ENCODE data around the gene PTPRM.
"Not testable (repeated sequence)": the region's sequence is repeated elsewhere in the genome, so short reads cannot be mapped to it uniquely, and the experiment has no call there.

Gene PTPRM

DNA sequence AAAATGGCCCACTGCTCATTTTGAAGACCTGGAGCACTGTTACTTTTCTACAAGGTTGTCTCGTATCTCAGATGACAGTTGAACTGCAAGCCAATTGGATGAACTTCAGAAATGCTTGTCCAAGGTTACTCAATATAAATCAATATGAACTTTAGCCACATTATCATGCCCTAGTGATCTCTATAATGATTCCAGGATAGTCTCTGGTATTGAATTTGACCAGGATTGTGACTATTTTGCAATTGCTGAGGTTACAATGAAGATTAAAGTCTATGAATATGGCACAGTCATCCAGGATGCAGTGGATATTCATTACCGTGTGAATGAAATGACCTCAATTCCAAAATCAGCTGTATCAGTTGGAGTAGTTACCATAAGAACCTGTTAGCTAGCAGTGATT, 846.1 kb downstream of the PTPRM start:
- DNase-seq, result no peak

DNA sequence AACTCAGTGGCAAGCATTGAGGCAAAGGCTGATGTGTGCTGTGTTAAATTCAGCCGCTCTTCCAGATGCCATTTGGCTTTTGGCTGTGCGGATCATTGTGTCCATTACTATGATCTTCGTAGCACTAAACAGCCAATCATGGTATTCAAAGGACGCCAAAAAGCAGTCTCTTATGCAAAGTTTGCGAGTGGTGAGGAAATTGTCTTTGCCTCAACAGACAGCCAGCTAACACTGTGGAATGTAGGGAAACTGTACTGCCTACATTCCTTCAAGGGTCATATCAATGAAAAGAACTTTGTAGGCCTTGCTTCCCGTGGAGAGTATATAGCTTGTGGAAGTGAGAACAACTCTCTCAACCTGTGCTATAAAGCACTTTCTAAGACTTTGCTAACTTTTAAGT, 846.6 kb downstream of the PTPRM start:
- no peak for DNase-seq

GRCh38 chr18:8416212-8417019, 849.3 kb downstream of the PTPRM start:
- DNase-seq, result no peak

GRCh38 chr18:8422391-8422790, 855.3 kb downstream of the PTPRM start:
- DNase-seq, result no peak

GRCh38 chr18:8423051-8423557, 856.0 kb downstream of the PTPRM start:
- DNase-seq, result no peak

DNA sequence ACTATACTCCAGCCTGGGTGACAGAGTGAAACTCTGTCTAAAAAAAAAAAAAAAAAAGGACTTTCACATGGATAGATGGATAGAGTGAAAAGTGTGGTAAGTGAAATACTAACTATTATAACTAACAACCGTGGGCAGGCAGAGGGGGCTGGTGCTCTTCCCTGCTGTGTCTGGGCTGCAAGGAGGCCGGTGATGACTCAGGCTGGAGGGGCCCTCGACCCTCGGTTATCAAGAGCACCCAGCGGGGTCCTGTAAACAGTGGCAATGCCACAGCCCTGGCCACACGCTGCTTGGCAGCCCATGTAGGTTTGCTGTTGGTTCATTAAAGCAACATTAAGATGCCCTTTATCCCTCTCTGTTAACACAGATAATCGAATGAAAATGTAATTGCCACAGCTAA, 857.4 kb downstream of the PTPRM start:
- no peak for DNase-seq

- DNase-seq, result no peak
Observed at GRCh38 chr18:8424917-8425725, 858.0 kb downstream of the PTPRM start.

- DNase-seq, result no peak
Observed at GRCh38 chr18:8426401-8426800, 859.3 kb downstream of the PTPRM start.

GRCh38 chr18:8427339-8427738, 860.2 kb downstream of the PTPRM start:
- DNase-seq, result no peak

DNA sequence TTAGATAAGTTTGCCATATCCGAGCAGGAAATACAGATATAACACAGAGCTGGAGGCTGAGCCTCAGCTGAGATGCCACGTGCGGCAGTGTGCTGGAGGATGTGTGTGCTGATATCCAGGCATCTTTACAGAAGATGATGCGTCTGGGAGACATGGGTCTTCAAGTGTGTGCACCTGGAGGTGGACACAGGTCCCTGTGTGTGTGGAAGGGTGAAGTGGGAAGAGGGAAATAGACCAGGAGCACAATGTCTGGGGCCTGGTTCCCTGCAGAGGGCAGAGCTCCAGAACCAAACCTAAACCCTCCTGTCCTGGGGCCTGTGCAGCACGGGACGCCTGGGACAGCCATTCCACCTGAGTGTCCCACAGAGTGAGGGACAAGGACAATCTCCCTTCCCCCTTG, 861.8 kb downstream of the PTPRM start:
- no peak for DNase-seq

DNA sequence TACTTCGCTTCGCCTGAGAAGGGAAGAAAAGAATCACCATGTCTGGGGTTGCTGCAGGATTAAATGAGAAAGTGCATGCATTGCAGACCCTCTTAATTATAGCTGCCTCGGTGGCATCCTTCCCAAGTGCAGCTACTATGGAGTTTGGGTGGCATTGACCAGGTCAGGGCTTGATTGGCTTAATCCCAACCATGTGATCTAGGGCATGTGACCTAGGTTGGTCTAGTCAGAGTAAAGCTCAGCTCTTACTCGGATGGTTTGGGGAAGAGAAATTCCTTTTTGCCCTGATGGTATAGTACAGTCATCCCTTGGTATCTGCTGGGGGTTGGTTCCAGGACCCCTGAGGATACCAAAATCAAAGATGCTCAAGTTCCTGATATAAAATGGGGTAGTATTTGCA, 863.9 kb downstream of the PTPRM start:
- DNase-seq, result no peak

DNA sequence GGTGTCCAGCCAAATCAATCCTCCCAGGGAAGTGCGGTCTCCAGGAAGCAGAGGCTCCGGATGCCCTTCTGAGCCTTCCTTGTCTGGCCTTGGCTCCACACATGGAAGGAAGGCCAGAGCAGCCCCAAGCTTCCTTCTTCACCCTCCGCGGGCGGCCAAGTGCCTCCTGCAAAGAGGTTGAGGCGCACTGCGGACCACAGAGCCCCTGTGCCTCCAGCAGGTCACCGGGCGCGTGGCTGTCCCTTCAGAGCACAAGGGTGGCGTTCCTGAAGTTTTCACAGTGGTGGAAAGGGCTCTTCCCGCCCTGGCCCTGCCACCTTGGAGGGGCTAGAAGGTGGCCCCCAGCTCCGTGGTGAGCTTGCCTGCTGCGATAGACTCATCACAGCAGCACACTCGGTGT, 866.2 kb downstream of the PTPRM start:
- DNase-seq, result no peak

GRCh38 chr18:8433771-8434170, 866.7 kb downstream of the PTPRM start:
- no peak for DNase-seq

DNA sequence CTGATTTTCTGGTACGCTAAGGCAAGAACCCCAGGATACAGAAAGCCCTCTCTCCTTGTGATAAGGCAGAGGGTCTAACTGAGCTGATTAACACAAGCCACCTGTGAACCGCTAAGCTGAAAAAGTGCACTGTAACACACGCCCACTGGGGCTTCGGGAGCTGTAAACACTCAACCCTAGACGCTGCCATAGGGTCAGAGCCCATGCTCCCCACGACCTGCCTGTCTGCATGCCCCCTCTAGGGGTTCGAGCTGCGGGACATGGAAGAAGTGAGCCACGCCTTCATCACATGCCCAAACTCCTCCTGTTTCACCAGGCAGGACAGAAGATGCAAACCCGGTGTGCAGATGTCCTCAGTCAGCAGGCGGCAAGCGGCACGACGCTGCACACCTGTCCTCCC, 868.3 kb downstream of the PTPRM start:
- DNase-seq, result no peak

GRCh38 chr18:8439055-8439454, 871.9 kb downstream of the PTPRM start:
- DNase-seq, result no peak

GRCh38 chr18:8443505-8443904, 876.4 kb downstream of the PTPRM start:
- no peak for DNase-seq

DNA sequence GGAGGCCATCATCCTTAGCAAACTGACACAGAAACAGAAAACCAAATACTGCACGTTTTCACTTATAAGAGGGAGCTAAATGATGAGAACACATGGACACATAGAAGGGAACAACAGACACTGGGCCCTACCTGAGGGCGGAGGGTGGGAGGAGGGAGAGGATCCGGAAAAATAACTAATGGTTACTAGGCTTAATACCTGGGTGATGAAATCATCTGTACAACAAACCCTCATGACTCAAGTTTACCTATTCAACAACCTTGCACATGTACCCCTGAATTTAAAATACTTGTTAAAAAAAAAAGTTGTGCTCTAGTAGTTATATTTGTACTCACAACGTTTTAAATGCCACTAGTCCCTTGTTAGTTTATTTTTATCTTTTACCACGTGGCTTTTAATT, 879.8 kb downstream of the PTPRM start:
- not testable (repeated sequence) for DNase-seq

DNA sequence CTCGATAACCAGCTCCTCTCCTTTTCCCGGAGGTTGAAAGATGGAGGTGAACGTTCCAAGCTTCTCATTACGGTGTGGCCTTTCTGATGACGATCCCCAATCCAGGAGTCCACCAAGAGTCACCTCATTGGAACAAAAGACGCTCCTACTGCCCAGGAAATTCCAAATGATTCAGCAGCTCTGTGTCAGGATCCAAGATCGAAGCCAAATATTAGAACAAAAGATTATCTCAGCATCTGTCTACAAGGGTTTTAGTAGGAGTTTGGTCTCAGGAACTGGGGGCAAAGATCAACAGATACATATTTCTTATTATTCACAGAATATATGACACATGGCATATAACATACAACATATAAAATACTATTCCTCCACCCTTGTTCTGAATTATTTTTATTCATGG, 881.0 kb downstream of the PTPRM start:
- DNase-seq, result no peak

DNA sequence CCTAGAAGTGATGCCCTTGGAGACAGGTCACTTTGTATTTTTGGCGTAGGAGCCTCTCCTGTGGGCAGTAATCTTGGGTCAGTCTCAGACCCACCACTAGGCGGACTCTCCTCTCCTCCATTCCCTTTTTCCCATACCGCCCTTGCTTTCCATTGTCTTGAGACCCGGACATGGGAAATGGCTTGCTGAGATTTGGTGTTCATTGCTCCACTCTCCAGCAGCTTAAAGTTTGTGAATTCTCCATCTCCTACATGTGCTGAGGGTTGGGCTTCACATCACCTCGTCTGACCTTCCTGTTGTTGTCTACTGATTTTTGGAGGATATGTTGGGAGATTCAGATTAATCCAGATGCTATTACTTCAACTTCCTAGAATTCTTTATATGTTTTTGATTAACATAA, 882.9 kb downstream of the PTPRM start:
- no peak for DNase-seq

- no peak for DNase-seq
Observed at GRCh38 chr18:8450898-8451665, 884.0 kb downstream of the PTPRM start.

- no peak for DNase-seq
Observed at GRCh38 chr18:8453528-8453927, 886.4 kb downstream of the PTPRM start.

DNA sequence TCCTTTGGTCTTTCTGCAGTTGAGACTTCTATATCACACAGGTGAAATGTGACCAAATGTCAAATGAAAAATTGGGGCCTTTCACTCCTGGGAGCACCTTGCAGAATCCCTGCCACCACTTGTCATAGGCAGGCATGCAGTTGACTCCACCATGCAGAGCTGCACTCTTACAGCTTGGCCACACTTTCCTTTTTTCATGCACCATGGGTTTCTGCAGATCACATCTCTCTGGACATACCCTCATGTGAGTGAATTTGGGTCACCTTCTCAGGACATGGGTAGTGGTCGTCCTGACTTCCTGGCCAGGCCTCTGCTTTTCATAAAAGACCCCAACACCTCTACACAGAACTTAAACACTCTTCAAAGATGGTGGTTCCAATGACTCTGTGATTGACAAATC, 887.0 kb downstream of the PTPRM start:
- no peak for DNase-seq

All from anterior cingulate cortex (tissue), 58 donors.